HEK293 (cell line): Measurements from ENCODE around the gene CYP4F2.
"Not testable (repeated sequence)": the region's sequence is repeated elsewhere in the genome, so short reads cannot be mapped to it uniquely, and the experiment has no call there.

Source experiments
- CTCF ChIA-PET: fragments of 350-600 bp; formaldehyde crosslinking; extraction: SDS; loops from one replicate; lab custom pipeline; 2021; ENCODE audit warnings: antibody characterized with exemption; lab: Yijun Ruan, JAX
- POLR2A ChIA-PET: fragments of 300-600 bp; formaldehyde crosslinking; extraction: SDS; loops from one replicate; lab custom pipeline; 2020; ENCODE audit warnings: antibody characterized with exemption, inconsistent platforms; lab: Yijun Ruan, JAX
- H3K27ac ChIP-seq: fragments of 200-500 bp; sonication (Bioruptor generic); 2 replicates; pipeline ENCODE4 v1.5.1; 2014; ENCODE audit warnings: low read depth, low read length, control low read depth, inconsistent platforms; ENCODE audit errors: extremely low read depth
- H3K36me3 ChIP-seq, 2 experiments: fragments of 200-500 bp in 1 of 2; sonication (Bioruptor generic) in 1 of 2; 1 replicate in 1 of 2; 2 replicates in 1 of 2; pipeline ENCODE4 v1.5.1; 2014 to 2017; ENCODE audit warnings: inconsistent platforms in 2 of 2, low read length in 2 of 2; ENCODE audit not compliant: control insufficient read depth in 2 of 2, insufficient read depth in 1 of 2
- H3K4me1 ChIP-seq: fragments of 200-500 bp; sonication (Bioruptor generic); 2 replicates; pipeline ENCODE4 v1.5.1; 2014; ENCODE audit warnings: mild to moderate bottlenecking, low read length, inconsistent platforms; ENCODE audit not compliant: control insufficient read depth, insufficient read depth
- H3K4me3 ChIP-seq: 2 replicates; pipeline ENCODE4 v1.5.1; 2011; ENCODE audit warnings: low read depth, mild to moderate bottlenecking, control low read depth, low read length, moderate library complexity
- H3K9me3 ChIP-seq: fragments of 200-500 bp; sonication (Bioruptor generic); 2 replicates; pipeline ENCODE4 v1.5.1; 2014; ENCODE audit warnings: low read depth, low read length, inconsistent platforms; ENCODE audit not compliant: control insufficient read depth, insufficient read depth
- GLIS2 ChIP-seq: fragments of 450-650 bp; formaldehyde crosslinking; IDR thresholded peaks from 2 replicates; pipeline ENCODE4 v1.5.1; 2016; ENCODE audit warnings: missing biosample characterization, missing genetic modification characterization
- HOXD13 ChIP-seq: sonication (generic); formaldehyde crosslinking; IDR thresholded peaks from 2 replicates; pipeline ENCODE4 v1.8.0; 2022; ENCODE audit warnings: missing genetic modification reagents, borderline replicate concordance
- REPIN1 ChIP-seq: fragments of 450-650 bp; formaldehyde crosslinking; IDR thresholded peaks from 2 replicates; pipeline ENCODE4 v1.5.1; 2017; ENCODE audit warnings: missing biosample characterization, missing genetic modification characterization, low read depth
- ZEB2 ChIP-seq: fragments of 450-650 bp; formaldehyde crosslinking; IDR thresholded peaks from 2 replicates; pipeline ENCODE4 v1.5.1; 2016; ENCODE audit warnings: missing biosample characterization, missing genetic modification characterization
- ZNF26 ChIP-seq: fragments of 450-650 bp; formaldehyde crosslinking; IDR thresholded peaks from 2 replicates; pipeline ENCODE4 v1.5.1; 2016; ENCODE audit warnings: missing biosample characterization, missing genetic modification characterization
- ZNF354C ChIP-seq: fragments of 450-650 bp; formaldehyde crosslinking; IDR thresholded peaks from 2 replicates; pipeline ENCODE4 v1.5.1; 2016; ENCODE audit warnings: missing biosample characterization, missing genetic modification characterization, low read depth, borderline replicate concordance
- ZNF37A ChIP-seq: fragments of 450-650 bp; IDR thresholded peaks from 2 replicates; pipeline ENCODE4 v1.5.1; 2018; ENCODE audit warnings: missing biosample characterization, missing genetic modification characterization
- ZNF394 ChIP-seq: fragments of 450-650 bp; formaldehyde crosslinking; IDR thresholded peaks from 2 replicates; pipeline ENCODE4 v1.5.1; 2016; ENCODE audit warnings: missing biosample characterization, missing genetic modification characterization, mild to moderate bottlenecking, moderate library complexity, borderline replicate concordance
- ZNF518A ChIP-seq: fragments of 450-650 bp; formaldehyde crosslinking; conservative IDR thresholded peaks from 2 replicates; pipeline ENCODE4 v1.5.1; 2016; ENCODE audit warnings: low read depth, missing biosample characterization, missing genetic modification characterization
- ZNF621 ChIP-seq: fragments of 450-650 bp; formaldehyde crosslinking; IDR thresholded peaks from 2 replicates; pipeline ENCODE4 v1.5.1; 2017; ENCODE audit warnings: missing biosample characterization, missing genetic modification characterization
- ZNF629 ChIP-seq: fragments of 450-650 bp; formaldehyde crosslinking; IDR thresholded peaks from 2 replicates; pipeline ENCODE4 v1.5.1; 2017; ENCODE audit warnings: missing biosample characterization, missing genetic modification characterization
- ZNF670 ChIP-seq: fragments of 450-650 bp; formaldehyde crosslinking; IDR thresholded peaks from 2 replicates; pipeline ENCODE4 v1.5.1; 2016; ENCODE audit warnings: missing biosample characterization, missing genetic modification characterization, low read depth
- ZNF701 ChIP-seq: fragments of 450-650 bp; formaldehyde crosslinking; IDR thresholded peaks from 2 replicates; pipeline ENCODE4 v1.5.1; 2016; ENCODE audit warnings: missing biosample characterization, missing genetic modification characterization
- ZNF747 ChIP-seq: fragments of 450-650 bp; formaldehyde crosslinking; IDR thresholded peaks from 2 replicates; pipeline ENCODE4 v1.5.1; 2016; ENCODE audit warnings: missing biosample characterization, missing genetic modification characterization
- ZNF76 ChIP-seq: fragments of 450-650 bp; formaldehyde crosslinking; IDR thresholded peaks from 2 replicates; pipeline ENCODE4; 2016; ENCODE audit warnings: low read depth, missing biosample characterization, missing genetic modification characterization, borderline replicate concordance
- ZNF830 ChIP-seq: fragments of 450-650 bp; IDR thresholded peaks from 2 replicates; pipeline ENCODE4 v1.5.0; 2018; ENCODE audit warnings: missing biosample characterization, missing genetic modification characterization, low read depth, mild to moderate bottlenecking, moderate library complexity
- TF ChIP-seq, protein P1 (sequence below): fragments of 450-650 bp; formaldehyde crosslinking; IDR thresholded peaks from 2 replicates; pipeline ENCODE4 v1.5.1; 2016; ENCODE audit warnings: missing biosample characterization, missing genetic modification characterization, low read depth

Gene CYP4F2

GRCh38 chr19:15902254-15902653 lies 4.4 kb upstream of the CYP4F2 start (continued):
- TF ChIP-seq ZNF518A (tag by site-specific recombination) (no peak), ZNF629 (no peak), REPIN1 (tag by site-specific recombination) (no peak), ZNF26 (tag by site-specific recombination) (no peak), HOXD13 (no peak), ZNF394 (tag by site-specific recombination) (no peak)
- TF ChIP-seq, all 188 proteins: peak for 0

GRCh38 chr19:15900504-15900903 lies 2.6 kb upstream of the CYP4F2 start:
- POLR2A ChIA-PET, result no interaction called here
- H3K4me3 ChIP-seq, result no peak overlapping the region
- no peaks in the 10 kb centered on the region for H3K9me3 ChIP-seq
- CTCF ChIA-PET, result interaction anchor here (0.5 to 0.6 kb wide), 2 partner anchors 58 to 115 kb away, joined by 3 read pairs; no protein-coding TSS in a partner anchor
- H3K27ac ChIP-seq, result no peak overlapping the region
- H3K36me3 ChIP-seq, result no peaks in the 10 kb centered on the region
- TF ChIP-seq ZNF354C (no peak), ZNF76 (tag by site-specific recombination) (no peak)
- TF ChIP-seq, all 188 proteins: peak for 0
- no peaks in the 10 kb centered on the region for H3K4me1 ChIP-seq

DNA sequence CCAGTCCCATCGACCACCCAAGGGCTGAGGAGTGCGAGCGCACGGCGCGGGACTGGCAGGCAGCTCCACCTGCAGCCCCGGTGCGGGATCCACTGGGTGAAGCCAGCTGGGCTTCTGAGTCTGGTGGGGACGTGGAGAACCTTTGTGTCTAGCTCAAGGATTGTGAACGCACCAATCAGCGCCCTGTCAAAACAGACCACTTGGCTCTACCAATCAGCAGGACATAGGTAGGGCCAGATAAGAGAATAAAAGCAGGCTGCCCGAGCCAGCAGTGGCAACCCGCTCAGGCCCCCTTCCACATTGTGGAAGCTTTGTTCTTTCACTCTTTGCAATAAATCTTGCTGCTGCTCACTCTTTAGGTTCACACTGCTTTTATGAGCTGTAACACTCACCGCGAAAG lies 2.2 kb upstream of the CYP4F2 start:
- H3K27ac ChIP-seq, H3K4me3 ChIP-seq, H3K9me3 ChIP-seq, POLR2A ChIA-PET, H3K4me1 ChIP-seq, H3K36me3 ChIP-seq: not testable (repeated sequence)
- CTCF ChIA-PET, result interaction anchor here (0.5 kb wide), 1 partner anchor 115 kb away, joined by 3 read pairs; no protein-coding TSS in a partner anchor

DNA sequence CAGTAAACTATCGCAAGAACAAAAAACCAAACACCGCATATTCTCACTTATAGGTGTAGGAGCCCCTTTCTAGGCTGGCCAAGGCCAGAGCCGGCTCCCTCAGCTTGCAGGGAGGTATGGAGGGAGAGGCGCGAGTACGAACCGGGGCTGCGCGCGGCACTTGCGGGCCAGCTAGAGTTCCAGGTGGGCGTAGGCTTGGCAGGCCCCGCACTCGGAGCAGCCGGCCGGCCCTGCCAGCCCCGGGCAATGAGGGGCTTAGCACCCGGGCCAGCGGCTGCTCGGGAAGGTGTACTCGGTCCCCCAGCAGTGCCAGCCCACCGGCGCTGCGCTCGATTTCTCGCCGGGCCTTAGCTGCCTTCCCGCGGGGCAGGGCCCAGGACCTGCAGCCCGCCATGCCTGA lies 1.7 kb upstream of the CYP4F2 start:
- H3K4me1 ChIP-seq, H3K9me3 ChIP-seq, CTCF ChIA-PET, H3K36me3 ChIP-seq, H3K27ac ChIP-seq, H3K4me3 ChIP-seq, POLR2A ChIA-PET: not testable (repeated sequence)

DNA sequence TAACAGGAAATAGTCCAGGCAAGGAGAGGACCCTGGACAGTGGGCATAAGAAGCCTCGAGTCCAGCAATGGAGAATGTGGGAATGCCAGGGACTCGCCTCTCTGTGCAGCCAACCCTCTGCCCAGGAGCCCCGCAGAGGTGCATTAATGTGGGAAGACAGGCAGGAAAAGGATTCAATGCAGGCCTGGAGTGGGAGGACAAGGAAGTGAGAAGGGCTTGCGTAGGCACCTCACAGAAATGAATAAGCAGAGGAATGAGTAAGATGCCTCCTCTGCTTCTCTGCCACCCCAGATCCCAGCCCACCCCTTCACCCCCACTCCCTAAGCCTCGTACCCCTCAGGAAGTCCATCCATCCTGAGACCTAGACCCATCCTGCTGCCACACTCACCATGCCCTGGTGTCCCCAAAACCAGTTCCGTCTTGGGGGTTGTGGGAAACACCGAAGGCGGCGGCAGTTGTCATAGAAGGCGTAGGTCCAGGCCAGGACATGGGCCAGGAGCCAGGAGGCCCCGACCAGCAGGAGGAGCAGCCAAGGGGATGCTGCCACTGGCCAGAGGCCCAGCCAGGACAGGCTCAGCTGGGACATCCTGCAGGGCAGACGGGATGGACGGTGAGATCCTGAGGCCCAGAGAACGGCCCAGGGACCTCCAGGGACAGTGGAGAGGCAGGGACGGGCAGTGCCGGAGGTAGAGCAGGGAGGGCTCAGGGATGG lies 692 bp downstream of the CYP4F2 start:
- no peaks in the 10 kb centered on the region for H3K36me3 ChIP-seq
- TF ChIP-seq ZNF621 (tag by site-specific recombination), result no peak
- no peak for TF ChIP-seq ZNF670 (tag by site-specific recombination)
- no peak for TF ChIP-seq ZNF830 (tag by site-specific recombination)
- TF ChIP-seq ZEB2 (tag by site-specific recombination), result no peak
- no peak for TF ChIP-seq ZNF747 (tag by site-specific recombination)
- no peak for TF ChIP-seq ZNF701 (tag by site-specific recombination)
- TF ChIP-seq, protein P1, sequence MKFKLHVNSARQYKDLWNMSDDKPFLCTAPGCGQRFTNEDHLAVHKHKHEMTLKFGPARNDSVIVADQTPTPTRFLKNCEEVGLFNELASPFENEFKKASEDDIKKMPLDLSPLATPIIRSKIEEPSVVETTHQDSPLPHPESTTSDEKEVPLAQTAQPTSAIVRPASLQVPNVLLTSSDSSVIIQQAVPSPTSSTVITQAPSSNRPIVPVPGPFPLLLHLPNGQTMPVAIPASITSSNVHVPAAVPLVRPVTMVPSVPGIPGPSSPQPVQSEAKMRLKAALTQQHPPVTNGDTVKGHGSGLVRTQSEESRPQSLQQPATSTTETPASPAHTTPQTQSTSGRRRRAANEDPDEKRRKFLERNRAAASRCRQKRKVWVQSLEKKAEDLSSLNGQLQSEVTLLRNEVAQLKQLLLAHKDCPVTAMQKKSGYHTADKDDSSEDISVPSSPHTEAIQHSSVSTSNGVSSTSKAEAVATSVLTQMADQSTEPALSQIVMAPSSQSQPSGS (tag by site-specific recombination), result no peak
- no peak for TF ChIP-seq GLIS2 (tag by site-specific recombination)
- TF ChIP-seq ZNF37A (tag by site-specific recombination), result no peak
- no peak overlapping the region for H3K4me3 ChIP-seq
- H3K9me3 ChIP-seq, result no peaks in the 10 kb centered on the region
- no peaks in the 10 kb centered on the region for H3K4me1 ChIP-seq
- ChIA-PET CTCF (no interaction called here), POLR2A (no interaction called here)
- H3K27ac ChIP-seq, result no peak overlapping the region
